ENCODE measurements around the gene UMAD1.

The UMAD1 gene

DNA sequence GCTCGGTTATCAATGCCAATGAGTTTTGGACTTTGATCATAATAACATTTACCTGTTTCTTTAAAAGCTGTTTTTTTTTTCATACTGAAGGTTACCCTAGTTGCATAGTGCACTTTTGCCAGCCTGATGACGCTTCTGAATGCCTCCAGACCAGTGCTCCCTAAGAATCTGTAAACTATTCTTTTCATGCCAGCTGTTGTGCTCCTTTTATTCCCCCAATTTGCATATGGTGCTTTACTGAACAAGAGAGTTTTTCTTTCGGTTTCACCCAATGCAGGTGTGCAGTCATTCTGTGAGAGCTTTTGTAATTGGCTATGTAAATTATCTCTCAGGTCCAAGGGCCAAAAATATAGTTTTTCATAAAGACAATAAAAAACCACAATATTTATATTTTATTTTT lies 279.9 kb downstream of the UMAD1 start:
- no peak for ATAC-seq
- TF ChIP-seq OSR1 (CRISPR knock-in tag; IDR thresholded peaks at IDR 0.05): no peak
- no peak for TF ChIP-seq SNAI2 (CRISPR knock-in tag; IDR thresholded peaks at IDR 0.05)
- no peak for TF ChIP-seq PPARA (CRISPR knock-in tag; IDR thresholded peaks at IDR 0.05; ENCODE audit: borderline replicate concordance)
- TF ChIP-seq BACH2 (CRISPR knock-in tag; IDR thresholded peaks at IDR 0.05; ENCODE audit: borderline replicate concordance): no peak
- no peak for TF ChIP-seq ZC3H10 (CRISPR knock-in tag; IDR thresholded peaks at IDR 0.05)
- no peak for TF ChIP-seq CSDC2 (CRISPR knock-in tag; IDR thresholded peaks at IDR 0.05)
- no peak for TF ChIP-seq ESRRG (CRISPR knock-in tag; IDR thresholded peaks at IDR 0.05)
- no peak for TF ChIP-seq ARNTL (CRISPR knock-in tag; IDR thresholded peaks at IDR 0.05; ENCODE audit: borderline replicate concordance, low read depth)
- TF ChIP-seq ZNF565 (CRISPR knock-in tag; conservative IDR thresholded peaks at IDR 0.05; ENCODE audit: low read depth): no peak
- TF ChIP-seq TCF4 (CRISPR knock-in tag; IDR thresholded peaks at IDR 0.05; ENCODE audit: borderline replicate concordance): no peak
- no peak for TF ChIP-seq TSHZ2 (CRISPR knock-in tag; IDR thresholded peaks at IDR 0.05)
- TF ChIP-seq, protein P1, sequence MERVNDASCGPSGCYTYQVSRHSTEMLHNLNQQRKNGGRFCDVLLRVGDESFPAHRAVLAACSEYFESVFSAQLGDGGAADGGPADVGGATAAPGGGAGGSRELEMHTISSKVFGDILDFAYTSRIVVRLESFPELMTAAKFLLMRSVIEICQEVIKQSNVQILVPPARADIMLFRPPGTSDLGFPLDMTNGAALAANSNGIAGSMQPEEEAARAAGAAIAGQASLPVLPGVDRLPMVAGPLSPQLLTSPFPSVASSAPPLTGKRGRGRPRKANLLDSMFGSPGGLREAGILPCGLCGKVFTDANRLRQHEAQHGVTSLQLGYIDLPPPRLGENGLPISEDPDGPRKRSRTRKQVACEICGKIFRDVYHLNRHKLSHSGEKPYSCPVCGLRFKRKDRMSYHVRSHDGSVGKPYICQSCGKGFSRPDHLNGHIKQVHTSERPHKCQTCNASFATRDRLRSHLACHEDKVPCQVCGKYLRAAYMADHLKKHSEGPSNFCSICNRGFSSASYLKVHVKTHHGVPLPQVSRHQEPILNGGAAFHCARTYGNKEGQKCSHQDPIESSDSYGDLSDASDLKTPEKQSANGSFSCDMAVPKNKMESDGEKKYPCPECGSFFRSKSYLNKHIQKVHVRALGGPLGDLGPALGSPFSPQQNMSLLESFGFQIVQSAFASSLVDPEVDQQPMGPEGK (CRISPR knock-in tag; IDR thresholded peaks at IDR 0.05; ENCODE audit: borderline replicate concordance): no peak
- no peak for TF ChIP-seq ZFP30 (CRISPR knock-in tag; IDR thresholded peaks at IDR 0.05)
- TF ChIP-seq ZNF70 (CRISPR knock-in tag; IDR thresholded peaks at IDR 0.05): no peak
- TF ChIP-seq, protein P2, sequence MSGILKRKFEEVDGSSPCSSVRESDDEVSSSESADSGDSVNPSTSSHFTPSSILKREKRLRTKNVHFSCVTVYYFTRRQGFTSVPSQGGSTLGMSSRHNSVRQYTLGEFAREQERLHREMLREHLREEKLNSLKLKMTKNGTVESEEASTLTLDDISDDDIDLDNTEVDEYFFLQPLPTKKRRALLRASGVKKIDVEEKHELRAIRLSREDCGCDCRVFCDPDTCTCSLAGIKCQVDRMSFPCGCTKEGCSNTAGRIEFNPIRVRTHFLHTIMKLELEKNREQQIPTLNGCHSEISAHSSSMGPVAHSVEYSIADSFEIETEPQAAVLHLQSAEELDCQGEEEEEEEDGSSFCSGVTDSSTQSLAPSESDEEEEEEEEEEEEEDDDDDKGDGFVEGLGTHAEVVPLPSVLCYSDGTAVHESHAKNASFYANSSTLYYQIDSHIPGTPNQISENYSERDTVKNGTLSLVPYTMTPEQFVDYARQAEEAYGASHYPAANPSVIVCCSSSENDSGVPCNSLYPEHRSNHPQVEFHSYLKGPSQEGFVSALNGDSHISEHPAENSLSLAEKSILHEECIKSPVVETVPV (CRISPR knock-in tag; IDR thresholded peaks at IDR 0.05): no peak
- TF ChIP-seq TOX (CRISPR knock-in tag; IDR thresholded peaks at IDR 0.05; ENCODE audit: borderline replicate concordance): no peak
- no peak for TF ChIP-seq ZFP3 (CRISPR knock-in tag; IDR thresholded peaks at IDR 0.05)
- TF ChIP-seq CREB5 (CRISPR knock-in tag; IDR thresholded peaks at IDR 0.05; ENCODE audit: low read depth): no peak
- TF ChIP-seq ZNF8 (CRISPR knock-in tag; IDR thresholded peaks at IDR 0.05): no peak

GRCh38 chr7:7921830-7922229 lies 281.3 kb downstream of the UMAD1 start:
- no peak for ATAC-seq
- TF ChIP-seq ZNF8 (CRISPR knock-in tag; IDR thresholded peaks at IDR 0.05) (no peak), POU6F1 (CRISPR knock-in tag; IDR thresholded peaks at IDR 0.05; ENCODE audit: borderline replicate concordance, low read depth) (no peak), RARB (CRISPR knock-in tag; IDR thresholded peaks at IDR 0.05) (no peak), TCF4 (CRISPR knock-in tag; IDR thresholded peaks at IDR 0.05; ENCODE audit: borderline replicate concordance) (no peak), ISL1 (CRISPR knock-in tag; IDR thresholded peaks at IDR 0.05) (no peak), TSHZ2 (CRISPR knock-in tag; IDR thresholded peaks at IDR 0.05) (no peak), ZNF70 (CRISPR knock-in tag; IDR thresholded peaks at IDR 0.05) (no peak), SNAI2 (CRISPR knock-in tag; IDR thresholded peaks at IDR 0.05) (no peak)
- TF ChIP-seq, protein P1 (CRISPR knock-in tag; IDR thresholded peaks at IDR 0.05; ENCODE audit: borderline replicate concordance): no peak
- TF ChIP-seq, protein P2 (CRISPR knock-in tag; IDR thresholded peaks at IDR 0.05): no peak

All from SK-N-SH treated with all-trans-retinoic acid at 6 μM for 48 hours (cell line).